NB4 (cell line): ENCODE measurements around the gene CCDC88C.

Experiments
- TF ChIP-seq, protein P1 (sequence below): IDR thresholded peaks from one replicate; pipeline ENCODE4 v1.5.1; 2012; ENCODE audit warnings: low read depth, low read length
- TF ChIP-seq, protein P2 (sequence below): IDR thresholded peaks from 2 replicates; pipeline ENCODE4 v1.6.1; 2011; ENCODE audit warnings: low read depth, low read length

DNA sequence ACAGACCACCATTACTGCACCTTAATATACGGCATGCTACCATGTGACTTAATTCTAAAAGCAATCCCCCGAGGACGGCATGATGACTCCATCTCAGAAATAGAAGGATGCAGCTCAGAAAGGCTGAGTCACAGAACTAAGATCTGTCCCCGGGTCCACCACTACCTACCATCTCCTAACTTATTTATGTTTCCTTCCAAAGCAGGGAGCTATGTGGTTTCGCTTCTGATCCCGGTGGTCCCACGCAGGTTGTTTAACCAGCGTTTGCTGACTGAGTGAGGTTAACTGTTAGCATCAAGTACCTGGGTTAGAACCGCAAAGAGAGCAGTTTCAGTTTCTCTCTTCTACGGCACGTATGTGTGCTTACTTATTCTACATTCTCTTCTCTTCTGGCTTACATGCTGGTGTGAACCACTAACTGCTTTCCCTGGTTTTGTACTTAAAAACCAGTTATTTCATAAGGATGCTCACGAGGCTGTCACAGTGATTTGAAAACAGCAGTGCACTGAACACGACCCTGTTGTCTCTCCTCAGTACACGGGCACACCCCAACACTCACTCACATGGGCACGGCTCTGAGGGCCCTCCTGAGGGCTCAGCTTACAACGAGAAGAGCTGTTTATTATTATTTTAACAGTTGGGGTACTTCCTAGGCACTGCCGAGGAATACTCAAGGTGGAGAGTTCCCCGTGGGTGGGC is 66.7 kb downstream of the CCDC88C start:
- TF ChIP-seq, protein P1, sequence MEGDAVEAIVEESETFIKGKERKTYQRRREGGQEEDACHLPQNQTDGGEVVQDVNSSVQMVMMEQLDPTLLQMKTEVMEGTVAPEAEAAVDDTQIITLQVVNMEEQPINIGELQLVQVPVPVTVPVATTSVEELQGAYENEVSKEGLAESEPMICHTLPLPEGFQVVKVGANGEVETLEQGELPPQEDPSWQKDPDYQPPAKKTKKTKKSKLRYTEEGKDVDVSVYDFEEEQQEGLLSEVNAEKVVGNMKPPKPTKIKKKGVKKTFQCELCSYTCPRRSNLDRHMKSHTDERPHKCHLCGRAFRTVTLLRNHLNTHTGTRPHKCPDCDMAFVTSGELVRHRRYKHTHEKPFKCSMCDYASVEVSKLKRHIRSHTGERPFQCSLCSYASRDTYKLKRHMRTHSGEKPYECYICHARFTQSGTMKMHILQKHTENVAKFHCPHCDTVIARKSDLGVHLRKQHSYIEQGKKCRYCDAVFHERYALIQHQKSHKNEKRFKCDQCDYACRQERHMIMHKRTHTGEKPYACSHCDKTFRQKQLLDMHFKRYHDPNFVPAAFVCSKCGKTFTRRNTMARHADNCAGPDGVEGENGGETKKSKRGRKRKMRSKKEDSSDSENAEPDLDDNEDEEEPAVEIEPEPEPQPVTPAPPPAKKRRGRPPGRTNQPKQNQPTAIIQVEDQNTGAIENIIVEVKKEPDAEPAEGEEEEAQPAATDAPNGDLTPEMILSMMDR, result no peak
- TF ChIP-seq, protein P2, sequence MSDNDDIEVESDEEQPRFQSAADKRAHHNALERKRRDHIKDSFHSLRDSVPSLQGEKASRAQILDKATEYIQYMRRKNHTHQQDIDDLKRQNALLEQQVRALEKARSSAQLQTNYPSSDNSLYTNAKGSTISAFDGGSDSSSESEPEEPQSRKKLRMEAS, result no peak
